GM12878 (cell line): Measurements from ENCODE around the gene GAK. TPM values are rescaled to one million over a fixed set of nuclear protein-coding genes. Genes with fewer than 3 reads are reported as not detected.

Source experiments
- ATAC-seq: fragments of 200-7000 bp; cut with Tn5 transposase; 3 replicates; pipeline ENCODE4 v1.9.1; 2020; ENCODE audit warnings: mild to moderate bottlenecking, moderate library complexity
- BruUV-seq: library from RNA; stranded (reverse); fragments of 400-500 nt; replicated peaks from 2 replicates; lab custom pipeline; 2021; lab: Mats Ljungman, UMichigan
- CTCF ChIA-PET: fragments of 300-600 bp; sonication (Branson Sonifier 250); formaldehyde crosslinking; extraction: SDS; loops from one replicate; lab custom pipeline; 2021; ENCODE audit warnings: inconsistent platforms; lab: Yijun Ruan, JAX
- POLR2A ChIA-PET: fragments of 350-600 bp; formaldehyde crosslinking; extraction: SDS; loops from one replicate; lab custom pipeline; 2021; ENCODE audit warnings: inconsistent platforms; lab: Charles Lee
- RAD21 ChIA-PET: fragments of 300-600 bp; sonication (Branson Sonifier 250); formaldehyde crosslinking; loops from one replicate; lab custom pipeline; 2023; ENCODE audit warnings: antibody characterized with exemption; ENCODE audit not compliant: unreplicated experiment; lab: Charles Lee
- SMC1A ChIA-PET: fragments of 300-600 bp; sonication (Branson Sonifier 250); formaldehyde crosslinking; loops from one replicate; lab custom pipeline; 2023; ENCODE audit not compliant: unreplicated experiment, uncharacterized antibody; lab: Charles Lee
- DNase-seq: peaks from one replicate; pipeline ENCODE4 v3.0.0-alpha.2; 2011; ENCODE audit warnings: low read depth, low spot score
- FAIRE-seq: peaks from 3 replicates; lab custom pipeline; 2011; peaks lifted over from hg19 to GRCh38; lab: Jason Lieb, UNC
- H2AFZ ChIP-seq: 2 replicates; pipeline ENCODE4 v1.6.0; 2011; ENCODE audit warnings: low read depth, low read length, control low read depth; ENCODE audit not compliant: control insufficient read depth
- H3K27ac ChIP-seq: 2 replicates; pipeline ENCODE4 v1.5.1; 2011; ENCODE audit warnings: control low read depth; ENCODE audit not compliant: control insufficient read depth, insufficient read depth
- H3K27me3 ChIP-seq, 2 experiments: replicated peaks in 1 of 2; 2 replicates each; pipeline versions ENCODE4 v1.6.0 to v1.6.1; 2011; ENCODE audit warnings: low read length in 1 of 2; ENCODE audit not compliant: control insufficient read depth in 2 of 2, insufficient read depth in 2 of 2
- H3K36me3 ChIP-seq, 2 experiments: 2 replicates each; pipeline ENCODE4 v1.5.1; 2011; ENCODE audit warnings: low read length in 1 of 2; ENCODE audit not compliant: control insufficient read depth in 2 of 2, insufficient read depth in 2 of 2
- H3K4me1 ChIP-seq: 2 replicates; pipeline ENCODE4 v1.6.1; 2011; ENCODE audit warnings: mild to moderate bottlenecking, low read length, moderate library complexity, mixed read lengths; ENCODE audit not compliant: control insufficient read depth, insufficient read depth
- H3K4me2 ChIP-seq: 2 replicates; pipeline ENCODE4 v1.6.0; 2011; ENCODE audit warnings: control low read depth; ENCODE audit not compliant: control insufficient read depth, insufficient read depth
- H3K4me3 ChIP-seq: fragments of 200-600 bp; sonication (generic); 2 replicates; pipeline ENCODE4 v1.5.1; 2016
- H3K79me2 ChIP-seq: 2 replicates; pipeline ENCODE4 v1.6.0; 2011; ENCODE audit warnings: low read length; ENCODE audit not compliant: control insufficient read depth, insufficient read depth
- H3K9ac ChIP-seq: 2 replicates; pipeline ENCODE4 v1.8.0; 2011; ENCODE audit warnings: low read length, control low read depth, mixed read lengths; ENCODE audit not compliant: control insufficient read depth, insufficient read depth
- H3K9me3 ChIP-seq: replicated peaks from 3 replicates; pipeline ENCODE4 v1.5.1; 2011; ENCODE audit warnings: mild to moderate bottlenecking, low read length; ENCODE audit not compliant: control insufficient read depth, insufficient read depth
- H4K20me1 ChIP-seq: 2 replicates; pipeline ENCODE4 v1.6.0; 2011; ENCODE audit not compliant: control insufficient read depth, insufficient read depth
- CBX3 ChIP-seq: fragments of 200-600 bp; sonication (generic); IDR thresholded peaks from 2 replicates; pipeline ENCODE4 v1.6.1; 2016; ENCODE audit warnings: low read depth, borderline replicate concordance
- EED ChIP-seq: sonication (generic); IDR thresholded peaks from 2 replicates; pipeline ENCODE4 v1.6.1; 2016; ENCODE audit warnings: antibody characterized with exemption, low read depth
- EP300 ChIP-seq, 2 experiments: fragments of 150-350 bp in 1 of 2; IDR thresholded peaks; 2 replicates each; pipeline ENCODE4 v1.6.1; 2011 to 2012; ENCODE audit warnings: low read depth in 2 of 2, low read length in 2 of 2, borderline replicate concordance in 1 of 2, improper control_type of control experiment in 1 of 2, inconsistent platforms in 1 of 2; ENCODE audit not compliant: control insufficient read depth in 1 of 2
- IKZF2 ChIP-seq, 2 experiments: fragments of 450-650 bp; IDR thresholded peaks; 2 replicates each; pipeline ENCODE4 v1.6.1; 2017; ENCODE audit warnings: mild to moderate bottlenecking in 2 of 2, moderate library complexity in 2 of 2
- MYC ChIP-seq: IDR thresholded peaks from 2 replicates; pipeline ENCODE4 v1.6.1; 2011; ENCODE audit warnings: mild to moderate bottlenecking, low read length, moderate library complexity, inconsistent platforms; ENCODE audit not compliant: insufficient read depth, insufficient replicate concordance, insufficient read length, severe bottlenecking
- NFIC ChIP-seq: IDR thresholded peaks from 2 replicates; pipeline ENCODE4 v1.6.1; 2012; ENCODE audit warnings: low read depth, mild to moderate bottlenecking, inconsistent platforms, low read length, moderate library complexity
- RBBP5 ChIP-seq: fragments of 200-600 bp; sonication (generic); conservative IDR thresholded peaks from 2 replicates; pipeline ENCODE4 v1.6.1; 2016
- SREBF2 ChIP-seq: IDR thresholded peaks from 2 replicates; pipeline ENCODE4 v1.6.1; 2012; ENCODE audit warnings: mild to moderate bottlenecking, low read length
- WGBS: methylation state at CpG from one replicate; pipeline ENCODE4 v1.1.6; 2016; ENCODE audit warnings: low lambda C conversion rate; ENCODE audit not compliant: insufficient replicate concordance, insufficient coverage; ENCODE audit errors: missing lambda C conversion rate; 5-methylcytosine and 5-hydroxymethylcytosine counted together
- in situ Hi-C: fragments of 300-500 bp; cut with MboI; formaldehyde crosslinking; loops from 9 replicates; pipeline ENCODE4 v1.14.3; 2018; ENCODE audit warnings: mixed read lengths
- intact Hi-C: fragments of 100-400 bp; cut with micrococcal nuclease; formaldehyde crosslinking; loops from one replicate; pipeline ENCODE4 v1.14.2; 2022; ENCODE audit not compliant: unreplicated experiment
- polyA plus RNA-seq, 11 experiments: library from polyadenylated mRNA; depleted of rRNA in 4 of 11; unstranded in 6 of 11; stranded (reverse) in 5 of 11; fragments of >200 nt; fragmentation: Nextera tagmentation in 4 of 11; fragmentation: Illumina TruSeq in 1 of 11; extraction: Ambion mirVana in 4 of 11; extraction: Trizol in 1 of 11; gene quantifications; 1 replicate in 1 of 11; 2 replicates in 10 of 11; pipeline versions ENCODE4 v1.2.1 to v1.2.3, GENCODE V29; 2011 to 2016; ENCODE audit warnings: inconsistent platforms in 2 of 11, missing spikeins in 2 of 11, low read depth in 1 of 11
- total RNA-seq, 4 experiments: library from RNA; depleted of rRNA in 3 of 4; stranded (reverse); fragments of >200 nt in 3 of 4; fragmentation: Illumina TruSeq in 1 of 4; extraction: Trizol in 1 of 4; gene quantifications; 2 replicates each; pipeline versions ENCODE4 v1.2.1 to v1.2.3, GENCODE V29; 2013 to 2021
- TF ChIP-seq, protein P1 (sequence below): fragments of 450-650 bp; formaldehyde crosslinking; IDR thresholded peaks from 2 replicates; pipeline ENCODE4 v1.4.0; 2022; ENCODE audit warnings: mild to moderate bottlenecking, moderate library complexity

Gene GAK
- total and polyA plus RNA-seq, 10 of the 15 experiments (the other 5 are each of a cell fraction or from before 2014, with no cell fraction given) = 0.82 to 127 (median 53.8) TPM

DNA sequence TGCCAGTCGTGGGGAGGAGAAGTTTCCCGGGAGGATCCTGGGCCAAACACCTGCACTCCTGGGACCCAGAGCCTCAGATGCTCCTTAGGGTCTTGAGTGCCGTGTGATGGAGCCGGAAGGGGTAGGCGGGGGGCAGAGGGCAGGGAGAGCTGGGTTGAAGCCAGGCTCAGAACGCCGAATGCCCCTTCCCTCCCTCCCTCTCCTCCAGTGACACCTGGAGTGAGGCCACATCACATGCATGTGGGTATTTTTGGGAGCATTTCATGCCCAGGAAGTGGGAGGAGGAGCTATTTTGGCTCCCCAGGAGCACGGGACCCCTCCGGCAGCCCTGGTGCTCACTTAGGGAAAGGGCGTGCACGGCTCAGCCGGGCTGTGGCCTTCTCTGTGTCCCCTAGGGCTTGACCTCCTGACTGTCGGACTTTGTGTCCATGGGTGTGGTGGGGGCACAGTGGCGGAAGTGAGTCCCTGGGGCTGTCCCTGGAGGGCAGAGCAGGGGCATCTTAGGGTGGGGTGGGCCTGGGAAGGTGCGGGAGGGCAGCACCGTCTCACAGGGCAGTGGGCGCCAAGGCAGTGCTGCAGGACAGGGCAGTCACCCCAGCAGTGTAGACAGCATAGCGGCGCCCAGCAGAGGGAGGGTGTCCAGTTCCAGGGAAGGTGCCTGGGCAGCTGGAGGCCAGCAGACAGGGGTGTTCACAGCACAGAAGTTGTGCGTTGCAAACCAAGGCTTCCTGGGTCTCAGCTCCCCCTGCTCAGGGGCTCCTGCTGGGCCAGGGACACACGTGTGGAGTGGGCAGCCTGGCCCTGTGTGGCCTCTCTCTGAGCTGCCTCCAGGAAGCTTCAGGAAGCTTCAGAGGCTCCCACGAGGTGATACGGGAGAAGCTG, 101.3 kb downstream of the GAK start:
- ATAC-seq = no peak
- peaks cover 3% of the 10 kb centered on the region in 2 experiments; a peak in 2 of 4 replicates for H3K27me3 ChIP-seq
- H3K27ac ChIP-seq = no peak overlapping the region
- no peak overlapping the region for H3K4me2 ChIP-seq
- ChIA-PET POLR2A (no interaction called here), RAD21 (no interaction called here), CTCF (no interaction called here), SMC1A (no interaction called here)
- no peak overlapping the region for H3K4me3 ChIP-seq
- H3K4me1 ChIP-seq = no peaks in the 10 kb centered on the region
- in situ Hi-C loops (no loop called here), intact Hi-C loops (no loop called here)
- no peak for TF ChIP-seq EP300 (IDR thresholded peaks at IDR 0.05; ENCODE audit: borderline replicate concordance in 1 of 2, control insufficient read depth in 1 of 2, low read depth in 2 of 2, low read length in 2 of 2)
- no peak for TF ChIP-seq CBX3
- TF ChIP-seq EED = no peak
- TF ChIP-seq MYC = no peak
- TF ChIP-seq IKZF2 (IDR thresholded peaks at IDR 0.05) = no peak
- TF ChIP-seq NFIC = no peak
- TF ChIP-seq, protein P1, sequence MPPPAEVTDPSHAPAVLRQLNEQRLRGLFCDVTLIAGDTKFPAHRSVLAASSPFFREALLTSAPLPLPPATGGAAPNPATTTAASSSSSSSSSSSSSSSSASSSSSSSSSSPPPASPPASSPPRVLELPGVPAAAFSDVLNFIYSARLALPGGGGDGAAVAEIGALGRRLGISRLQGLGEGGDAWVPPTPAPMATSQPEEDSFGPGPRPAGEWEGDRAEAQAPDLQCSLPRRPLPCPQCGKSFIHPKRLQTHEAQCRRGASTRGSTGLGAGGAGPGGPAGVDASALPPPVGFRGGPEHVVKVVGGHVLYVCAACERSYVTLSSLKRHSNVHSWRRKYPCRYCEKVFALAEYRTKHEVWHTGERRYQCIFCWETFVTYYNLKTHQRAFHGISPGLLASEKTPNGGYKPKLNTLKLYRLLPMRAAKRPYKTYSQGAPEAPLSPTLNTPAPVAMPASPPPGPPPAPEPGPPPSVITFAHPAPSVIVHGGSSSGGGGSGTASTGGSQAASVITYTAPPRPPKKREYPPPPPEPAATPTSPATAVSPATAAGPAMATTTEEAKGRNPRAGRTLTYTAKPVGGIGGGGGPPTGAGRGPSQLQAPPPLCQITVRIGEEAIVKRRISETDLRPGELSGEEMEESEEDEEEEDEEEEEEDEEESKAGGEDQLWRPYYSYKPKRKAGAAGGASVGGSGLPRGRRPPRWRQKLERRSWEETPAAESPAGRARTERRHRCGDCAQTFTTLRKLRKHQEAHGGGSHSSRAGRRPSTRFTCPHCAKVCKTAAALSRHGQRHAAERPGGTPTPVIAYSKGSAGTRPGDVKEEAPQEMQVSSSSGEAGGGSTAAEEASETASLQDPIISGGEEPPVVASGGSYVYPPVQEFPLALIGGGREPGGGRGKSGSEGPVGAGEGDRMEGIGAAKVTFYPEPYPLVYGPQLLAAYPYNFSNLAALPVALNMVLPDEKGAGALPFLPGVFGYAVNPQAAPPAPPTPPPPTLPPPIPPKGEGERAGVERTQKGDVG (CRISPR knock-in tag) = no peak
- no peak for TF ChIP-seq RBBP5
- no peak for TF ChIP-seq SREBF2
- no peak for DNase-seq
- H3K36me3 ChIP-seq = no peaks in the 10 kb centered on the region
- FAIRE-seq = no peak
- 66% methylated on average over 23 of the region's 23 CpGs for WGBS
- H3K79me2 ChIP-seq = no peaks in the 10 kb centered on the region
- H3K9ac ChIP-seq = no peak overlapping the region
- H4K20me1 ChIP-seq = no peaks in the 10 kb centered on the region
- peaks cover 5% of the 10 kb centered on the region; the same call in 2 of the 3 replicates for H3K9me3 ChIP-seq
- no peak overlapping the region for H2AFZ ChIP-seq
- BruUV-seq = no TSS peak
